H1 (cell line): ENCODE results near the gene DNAH1.
"Not testable (repeated sequence)": the region's sequence is repeated elsewhere in the genome, so short reads cannot be mapped to it uniquely, and the experiment has no call there.

Source experiments
- CTCF ChIP-seq, 3 experiments: IDR thresholded peaks; 1 replicate in 2 of 3; 2 replicates in 1 of 3; pipeline versions ENCODE4 v1.5.1 to v1.6.1; 2011; ENCODE audit warnings: low read length in 3 of 3, mild to moderate bottlenecking in 3 of 3, inconsistent platforms in 2 of 3, low read depth in 1 of 3, moderate library complexity in 1 of 3; ENCODE audit not compliant: insufficient read depth in 1 of 3; ENCODE audit errors: control extremely low read depth in 1 of 3
- EZH2 ChIP-seq: fragments of 200-600 bp; sonication (generic); IDR thresholded peaks from 2 replicates; pipeline ENCODE4 v1.7.1; 2012; ENCODE audit warnings: low read depth, mild to moderate bottlenecking, moderate library complexity, low read length, inconsistent platforms; ENCODE audit not compliant: severe bottlenecking
- HDAC6 ChIP-seq: IDR thresholded peaks from one replicate; pipeline ENCODE4 v1.7.1; 2012; ENCODE audit warnings: low read depth, mild to moderate bottlenecking, inconsistent platforms, low read length, moderate library complexity
- POLR2A ChIP-seq, 2 experiments: IDR thresholded peaks; 1 replicate in 1 of 2; 2 replicates in 1 of 2; pipeline ENCODE4 v1.6.1; 2011; ENCODE audit warnings: low read depth in 2 of 2, low read length in 2 of 2, mild to moderate bottlenecking in 2 of 2; ENCODE audit errors: control extremely low read depth in 1 of 2
- RFX5 ChIP-seq: IDR thresholded peaks from 2 replicates; pipeline ENCODE4 v1.6.1; 2011; ENCODE audit warnings: low read depth, low read length, improper control_type of control experiment, borderline replicate concordance

- not testable (repeated sequence) for TF ChIP-seq POLR2A (IDR thresholded peaks at IDR 0.05; ENCODE audit: control extremely low read depth in 1 of 2, low read depth in 2 of 2, low read length in 2 of 2); CTCF (IDR thresholded peaks at IDR 0.05; ENCODE audit: control extremely low read depth in 1 of 3, insufficient read depth in 1 of 3, low read depth in 1 of 3, low read length in 3 of 3); RFX5; HDAC6; EZH2
These were observed 43.9 kb upstream of the DNAH1 start for GRCh38 chr3:52272172-52272571.
